Mucosa of rectum (tissue), 2 donors: ENCODE measurements around the gene RCOR1.
A peak's percentile ranks its signal among the peaks of the same experiment; 100 is the strongest.

Experiments used
- H3K27ac ChIP-seq, 2 donors: one replicate each; pipeline ENCODE4 v1.7.0; 2013; ENCODE audit warnings: inconsistent platforms in 2 of 2, low read depth in 2 of 2, low read length in 2 of 2
- H3K27me3 ChIP-seq, 2 donors: one replicate each; pipeline ENCODE4 v1.7.0; 2013; ENCODE audit warnings: low read length in 2 of 2; ENCODE audit not compliant: control insufficient read depth in 2 of 2, insufficient read depth in 2 of 2
- H3K36me3 ChIP-seq, 2 donors: one replicate each; pipeline ENCODE4 v1.7.0; 2013; ENCODE audit warnings: low read length in 2 of 2; ENCODE audit not compliant: control insufficient read depth in 2 of 2, insufficient read depth in 2 of 2
- H3K4me1 ChIP-seq, 2 donors: one replicate each; pipeline ENCODE4 v1.7.0; 2013; ENCODE audit warnings: low read length in 2 of 2, mild to moderate bottlenecking in 1 of 2; ENCODE audit not compliant: control insufficient read depth in 2 of 2, insufficient read depth in 2 of 2
- H3K4me3 ChIP-seq, 2 donors: one replicate each; pipeline ENCODE4 v1.7.0; 2013; ENCODE audit warnings: low read length in 2 of 2
- H3K9ac ChIP-seq, 2 donors: one replicate each; pipeline ENCODE4 v1.7.0; 2013; ENCODE audit warnings: low read length in 2 of 2, low read depth in 1 of 2, mild to moderate bottlenecking in 1 of 2
- H3K9me3 ChIP-seq, 2 donors: one replicate each; pipeline ENCODE4 v1.7.0; 2013; ENCODE audit warnings: low read length in 2 of 2; ENCODE audit not compliant: control insufficient read depth in 2 of 2
- donor health status: healthy.
- donor health status: Normal muscosa, but diverticular disease.

RCOR1 gene

GRCh38 chr14:102593061-102593824 lies 794 bp downstream of the RCOR1 start:
- Histone ChIP-seq H3K27ac (peak overlapping the region; percentile 86 to 90), H3K36me3 (no peaks in the 10 kb centered on the region), H3K9ac (peak overlapping the region; percentile 69 to 87), H3K4me1 (peaks cover 9 to 12% of the 10 kb centered on the region in 2 donors), H3K27me3 (no peaks in the 10 kb centered on the region), H3K9me3 (no peaks in the 10 kb centered on the region), H3K4me3 (peak overlapping the region; percentile 79 to 82)

DNA sequence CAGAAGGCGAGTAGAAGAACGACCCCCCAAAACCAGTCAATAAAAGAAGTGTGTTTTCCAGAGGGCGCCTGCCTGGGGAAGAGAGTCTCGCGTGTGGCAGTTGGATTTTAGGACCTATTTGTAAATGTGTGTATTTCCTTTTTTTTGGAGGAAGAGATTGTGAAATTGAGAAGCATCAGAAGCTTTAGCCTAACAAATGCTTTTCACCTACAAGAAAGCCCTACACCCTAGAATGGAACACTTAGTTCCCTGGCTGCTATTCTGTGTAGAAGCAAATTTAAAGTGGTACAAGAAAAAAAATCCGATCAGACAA lies 1.3 kb downstream of the RCOR1 start:
- Histone ChIP-seq H3K9ac (peak overlapping the region; percentile 69 to 87), H3K27ac (peak overlapping the region; percentile 86 to 90), H3K9me3 (no peaks in the 10 kb centered on the region), H3K4me3 (peak overlapping the region; percentile 79 to 82), H3K27me3 (no peaks in the 10 kb centered on the region), H3K36me3 (no peaks in the 10 kb centered on the region), H3K4me1 (peaks cover 9 to 12% of the 10 kb centered on the region in 2 donors)

- H3K9ac ChIP-seq, result peak overlapping the region; percentile 69 to 87
Measured at GRCh38 chr14:102594514-102595175, 2.2 kb downstream of the RCOR1 start.

GRCh38 chr14:102601378-102601925 lies 9.0 kb downstream of the RCOR1 start:
- Histone ChIP-seq H3K36me3 (peaks cover 0 to 3% of the 10 kb centered on the region in 2 donors), H3K27me3 (no peaks in the 10 kb centered on the region), H3K27ac (no peak overlapping the region), H3K4me3 (no peak overlapping the region), H3K9ac (no peak overlapping the region), H3K9me3 (no peaks in the 10 kb centered on the region), H3K4me1 (no peaks in the 10 kb centered on the region)

More at GRCh38 chr14:102594514-102595175, 2.2 kb downstream of the RCOR1 start:
- Histone ChIP-seq H3K4me1 (peaks cover 9 to 12% of the 10 kb centered on the region in 2 donors), H3K36me3 (peaks cover 0 to 3% of the 10 kb centered on the region in 2 donors), H3K27ac (peak overlapping the region; percentile 86 to 90), H3K4me3 (peak overlapping the region in 1 of 2 donors; percentile 82), H3K9me3 (no peaks in the 10 kb centered on the region), H3K27me3 (no peaks in the 10 kb centered on the region)

- Histone ChIP-seq H3K36me3 (peaks cover 0 to 3% of the 10 kb centered on the region in 2 donors), H3K27me3 (no peaks in the 10 kb centered on the region), H3K9ac (no peak overlapping the region), H3K9me3 (no peaks in the 10 kb centered on the region), H3K4me3 (no peak overlapping the region), H3K27ac (no peak overlapping the region), H3K4me1 (no peaks in the 10 kb centered on the region)
Measured at GRCh38 chr14:102602421-102603292, 10.2 kb downstream of the RCOR1 start.

DNA sequence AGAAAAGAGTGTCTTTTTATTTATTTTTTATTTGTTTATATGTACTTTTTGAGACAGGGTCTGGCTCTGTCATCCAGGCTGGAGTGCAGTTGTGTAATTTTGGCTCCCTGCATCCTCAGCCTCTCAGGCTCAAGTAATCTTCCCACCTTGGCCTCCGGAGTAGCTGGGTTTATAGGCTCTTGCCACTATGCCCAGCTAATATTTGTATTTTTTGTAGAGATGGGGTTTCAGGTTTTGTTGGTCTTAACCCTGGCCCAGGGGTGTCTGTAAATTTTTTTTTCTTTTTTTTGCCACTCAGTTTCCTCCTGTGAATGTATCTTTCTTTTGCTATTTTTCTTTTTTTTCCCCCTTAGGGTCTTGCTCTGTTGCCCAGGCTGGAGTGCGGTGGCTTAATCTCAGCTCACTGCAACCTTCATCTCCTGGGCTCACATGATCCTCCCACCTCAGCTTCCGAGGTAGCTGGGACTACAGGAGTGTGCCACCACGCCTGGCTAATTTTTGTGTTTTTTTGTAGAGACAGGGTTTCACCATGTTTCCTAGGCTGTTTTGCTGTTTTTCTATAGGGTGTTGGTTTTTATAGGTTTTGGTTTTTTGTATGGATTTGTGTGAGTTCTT lies 11.0 kb downstream of the RCOR1 start:
- peaks cover 0 to 3% of the 10 kb centered on the region in 2 donors for H3K36me3 ChIP-seq
- H3K27ac ChIP-seq, result no peak overlapping the region
- H3K9ac ChIP-seq, result no peak overlapping the region
- no peaks in the 10 kb centered on the region for H3K4me1 ChIP-seq
- H3K27me3 ChIP-seq, result no peaks in the 10 kb centered on the region
- no peaks in the 10 kb centered on the region for H3K9me3 ChIP-seq
- H3K4me3 ChIP-seq, result no peak overlapping the region

GRCh38 chr14:102604183-102604582 lies 11.7 kb downstream of the RCOR1 start:
- peaks cover 0 to under 1% of the 10 kb centered on the region in 2 donors for H3K36me3 ChIP-seq
- no peak overlapping the region for H3K9ac ChIP-seq
- no peaks in the 10 kb centered on the region for H3K27me3 ChIP-seq
- H3K9me3 ChIP-seq, result no peaks in the 10 kb centered on the region
- H3K27ac ChIP-seq, result no peak overlapping the region
- H3K4me1 ChIP-seq, result peaks cover 0 to 2% of the 10 kb centered on the region in 2 donors
- no peak overlapping the region for H3K4me3 ChIP-seq

- H3K36me3 ChIP-seq, result no peaks in the 10 kb centered on the region
- H3K27me3 ChIP-seq, result no peaks in the 10 kb centered on the region
- H3K9ac ChIP-seq, result no peak overlapping the region
- no peak overlapping the region for H3K27ac ChIP-seq
- no peaks in the 10 kb centered on the region for H3K9me3 ChIP-seq
- H3K4me1 ChIP-seq, result peaks cover 0 to 2% of the 10 kb centered on the region in 2 donors
- H3K4me3 ChIP-seq, result no peak overlapping the region
Measured at GRCh38 chr14:102605029-102605428, 12.6 kb downstream of the RCOR1 start.

GRCh38 chr14:102606296-102606695 lies 13.8 kb downstream of the RCOR1 start:
- Histone ChIP-seq H3K9me3 (no peaks in the 10 kb centered on the region), H3K36me3 (no peaks in the 10 kb centered on the region), H3K4me1 (peaks cover 0 to 2% of the 10 kb centered on the region in 2 donors), H3K4me3 (no peak overlapping the region), H3K9ac (no peak overlapping the region), H3K27ac (no peak overlapping the region), H3K27me3 (no peaks in the 10 kb centered on the region)
